NCI-H1694 (cell line): ENCODE results near the gene MYO3A.
"Not testable (repeated sequence)": the region's sequence is repeated elsewhere in the genome, so short reads cannot be mapped to it uniquely, and the experiment has no call there.

Source experiments
- DNase-seq: peaks from one replicate; lab custom pipeline; 2025; lab: John Stamatoyannopoulos, UW

Gene MYO3A

DNA sequence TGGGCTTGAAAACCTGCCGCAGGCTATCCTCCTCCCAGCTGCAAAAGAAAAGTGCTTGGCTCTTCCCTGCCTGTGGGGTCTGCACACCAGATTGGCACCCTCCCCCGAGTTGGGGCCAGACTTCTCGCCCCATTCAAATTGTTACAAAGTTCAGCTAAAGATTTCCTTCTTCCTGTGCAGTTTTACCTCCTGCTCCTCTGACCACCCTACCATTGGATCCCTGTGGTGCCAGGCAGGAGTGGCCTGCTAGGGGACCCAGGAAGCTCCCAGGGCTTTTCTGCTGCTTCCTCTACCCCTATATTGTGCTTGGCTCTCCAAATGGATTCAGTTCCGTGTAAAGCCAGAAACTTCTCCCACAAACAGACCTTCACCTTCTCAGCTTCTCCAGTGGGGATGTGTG is 147.4 kb downstream of the MYO3A start:
- no peak for DNase-seq

DNA sequence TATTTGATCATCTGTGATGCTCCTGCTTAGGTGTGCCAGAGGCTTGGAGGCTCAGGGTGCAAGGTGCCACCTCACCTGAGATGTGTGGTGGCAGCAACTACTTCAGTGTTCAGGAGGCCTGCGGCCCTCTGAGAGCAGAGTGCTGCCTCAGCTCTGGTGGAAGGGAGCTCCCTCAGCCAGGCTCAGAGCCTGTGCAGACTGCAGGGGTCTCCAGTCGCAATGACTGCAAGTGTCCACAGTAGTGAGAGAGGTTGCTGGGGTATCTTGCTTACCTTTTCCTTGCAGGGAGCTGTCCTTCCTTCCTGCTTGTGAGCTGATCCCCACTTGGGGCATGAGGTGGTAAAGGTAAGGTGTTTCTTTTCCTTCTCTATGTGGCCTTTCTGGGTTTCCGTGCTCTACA is 151.5 kb downstream of the MYO3A start:
- DNase-seq = no peak

DNA sequence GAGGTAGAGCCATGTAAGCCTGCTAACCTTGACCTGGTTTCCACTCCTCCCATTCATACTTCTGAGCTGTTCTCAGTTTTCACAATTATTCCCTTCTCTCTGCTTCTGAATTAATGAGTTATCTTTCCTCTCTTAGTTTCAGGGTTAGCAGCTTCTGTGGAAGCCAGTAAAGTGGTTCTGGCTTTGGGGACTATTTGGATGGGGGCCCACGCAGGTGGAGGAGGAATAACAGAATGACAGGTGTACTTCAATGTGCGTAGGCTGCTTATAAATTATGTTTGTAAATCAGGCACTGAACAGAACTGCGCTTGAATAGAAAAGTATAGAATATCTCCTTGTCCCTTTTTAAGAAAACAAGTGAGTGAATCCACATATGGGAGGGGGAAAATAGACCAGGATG is 153.6 kb downstream of the MYO3A start:
- DNase-seq = no peak

DNA sequence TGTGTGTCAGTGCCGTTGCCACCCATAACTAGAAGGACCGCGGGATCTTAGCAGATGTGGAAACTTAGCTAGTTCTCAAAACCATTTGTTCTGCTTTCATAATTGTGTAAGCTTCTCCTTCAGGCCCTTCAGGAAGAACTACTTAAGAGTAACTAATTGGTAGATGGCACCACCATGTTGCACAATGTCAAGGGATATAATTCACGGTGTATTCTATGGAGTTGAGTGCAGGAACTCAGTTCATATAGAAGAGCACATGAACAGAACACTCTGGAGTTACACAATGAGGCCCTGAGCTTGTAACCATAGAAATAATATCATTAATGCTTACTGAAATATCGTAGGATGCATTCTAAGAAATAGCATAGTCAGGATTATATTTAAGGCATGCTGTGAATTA is 156.0 kb downstream of the MYO3A start:
- no peak for DNase-seq

DNA sequence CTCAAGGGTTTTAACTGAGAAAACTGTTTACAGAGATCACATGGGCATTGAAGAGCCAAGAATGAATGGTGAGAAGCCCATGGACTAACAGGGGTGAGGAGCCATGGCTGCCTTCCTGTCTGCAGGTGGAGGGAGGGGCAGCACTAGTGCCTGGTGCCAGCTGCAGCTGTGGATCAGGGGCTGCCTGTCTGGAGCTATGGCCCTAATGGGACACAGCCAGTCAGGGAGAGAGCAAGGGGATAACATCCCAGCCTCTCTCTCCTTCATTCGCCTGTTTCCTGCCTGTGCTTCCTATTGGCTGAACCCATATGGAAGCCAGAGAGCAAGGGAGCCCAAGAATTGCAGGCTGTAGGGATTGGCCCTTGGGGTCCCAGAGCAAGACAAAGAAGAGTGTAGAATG is 156.7 kb downstream of the MYO3A start:
- no peak for DNase-seq

- no peak for DNase-seq
Measured at GRCh38 chr10:26093229-26093628, 159.2 kb downstream of the MYO3A start.

DNA sequence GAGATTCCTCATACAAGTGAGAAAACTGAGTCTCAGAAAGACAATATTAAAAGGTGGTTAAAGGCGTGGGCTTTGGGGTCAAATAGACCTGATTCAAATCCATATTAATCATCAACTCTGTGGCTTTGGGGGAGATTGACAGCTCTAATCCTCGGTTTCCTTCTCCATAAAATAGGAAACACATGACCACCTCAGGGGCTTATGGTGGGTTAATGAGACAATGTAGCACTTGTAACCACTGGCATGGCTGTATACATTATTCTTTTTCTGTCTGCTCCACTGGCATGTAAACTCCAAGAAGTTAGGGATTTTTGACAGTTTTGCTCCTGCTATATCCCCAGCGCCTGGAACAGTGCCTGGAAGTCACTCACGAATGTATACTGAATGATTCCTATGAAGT is 161.8 kb downstream of the MYO3A start:
- no peak for DNase-seq

GRCh38 chr10:26097549-26097948 is 163.5 kb downstream of the MYO3A start:
- not testable (repeated sequence) for DNase-seq

GRCh38 chr10:26112532-26112931 is 178.5 kb downstream of the MYO3A start:
- DNase-seq = no peak

- no peak for DNase-seq
Measured at GRCh38 chr10:26138613-26139012, 204.6 kb downstream of the MYO3A start.

DNA sequence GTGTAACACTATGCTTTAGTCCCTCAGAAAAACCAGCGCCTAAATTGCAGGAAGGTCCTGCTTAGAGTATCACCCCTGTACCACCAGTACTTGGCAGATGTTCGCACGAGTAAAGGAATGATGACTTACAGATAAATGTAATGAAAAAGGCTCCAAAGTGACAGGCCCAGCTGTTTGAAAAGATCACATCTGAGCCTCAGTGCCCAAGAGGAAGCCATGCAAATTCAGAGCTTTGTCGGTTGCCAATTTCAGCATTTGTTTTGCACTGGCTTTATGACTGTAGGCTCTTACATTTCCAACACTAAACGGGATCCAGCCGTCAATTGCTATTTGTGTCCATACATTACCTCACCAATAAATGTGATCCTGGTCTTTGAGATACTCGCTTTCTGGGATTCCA is 222.0 kb downstream of the MYO3A start:
- no peak for DNase-seq

DNA sequence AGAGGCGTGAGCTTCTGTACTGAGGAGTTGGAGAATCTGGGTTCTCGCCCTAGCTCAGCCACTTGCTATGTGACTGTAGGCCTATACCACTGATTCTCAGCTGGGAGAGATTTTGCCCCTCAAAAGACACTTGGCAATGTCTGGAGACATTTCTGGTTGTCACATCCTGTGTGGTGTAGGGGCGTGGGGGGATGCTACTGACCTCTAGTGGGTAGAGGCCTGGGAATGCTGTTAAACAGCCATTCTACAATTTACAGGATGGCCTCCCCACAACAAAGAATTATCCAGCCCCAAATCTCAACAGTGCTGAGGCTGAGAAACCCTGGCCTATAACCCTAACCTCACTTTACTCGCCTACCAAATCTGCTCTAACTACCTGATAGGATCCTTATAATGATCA is 223.7 kb downstream of the MYO3A start:
- no peak for DNase-seq

DNA sequence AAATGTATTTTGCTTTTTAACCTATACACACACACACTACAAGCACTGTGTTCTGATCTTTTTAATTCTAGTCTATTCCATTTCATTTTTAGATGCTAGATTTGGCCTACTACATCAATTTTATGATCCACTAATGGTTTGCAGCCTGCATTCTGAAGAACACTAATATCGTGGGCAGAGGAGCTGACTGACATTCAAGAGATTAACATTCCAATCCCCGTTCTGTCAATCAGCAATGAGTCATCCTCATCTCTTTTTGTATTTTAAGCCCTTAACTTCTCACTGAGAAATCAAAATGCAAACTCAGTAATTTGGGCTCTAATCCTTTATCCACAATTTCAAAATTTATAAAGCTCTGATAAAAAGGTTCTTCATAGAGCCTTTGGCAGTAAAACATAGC is 235.4 kb downstream of the MYO3A start:
- DNase-seq = no peak

DNA sequence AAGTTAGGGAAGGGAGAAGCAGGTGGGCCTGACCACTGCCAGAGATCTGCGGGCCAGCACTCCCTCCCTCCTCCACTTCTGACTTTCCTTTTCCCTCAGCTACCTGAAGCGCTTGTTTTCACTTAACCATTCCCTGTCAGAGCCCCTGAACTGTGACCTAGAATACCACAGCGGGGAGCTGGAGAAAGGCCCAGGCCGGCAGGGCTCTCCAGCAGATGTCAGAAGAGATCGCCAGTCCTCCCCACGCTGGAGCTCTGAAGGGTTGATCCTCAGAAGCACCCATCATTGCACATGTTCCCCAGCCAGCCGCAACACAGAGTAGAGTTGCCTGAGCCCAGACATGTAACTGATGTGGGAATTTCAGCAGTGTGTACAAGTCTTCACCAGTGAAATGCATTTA is 238.1 kb downstream of the MYO3A start:
- DNase-seq = no peak

DNA sequence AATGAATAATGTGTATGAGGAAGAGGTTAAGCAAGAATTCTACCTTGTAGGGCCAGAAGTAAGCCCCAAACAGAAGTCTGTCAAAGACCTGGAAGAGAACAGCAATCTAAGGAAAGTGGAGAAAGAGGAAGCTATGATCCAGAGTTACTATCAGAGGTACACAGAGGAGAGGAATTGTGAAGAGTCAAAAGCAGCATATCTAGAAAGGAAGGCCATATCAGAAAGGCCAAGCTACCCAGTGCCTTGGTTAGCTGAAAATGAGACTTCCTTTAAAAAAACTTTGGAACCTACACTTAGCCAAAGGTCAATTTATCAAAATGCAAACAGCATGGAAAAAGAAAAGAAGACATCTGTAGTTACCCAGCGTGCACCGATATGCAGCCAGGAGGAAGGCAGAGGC is 239.8 kb downstream of the MYO3A start:
- DNase-seq = no peak

DNA sequence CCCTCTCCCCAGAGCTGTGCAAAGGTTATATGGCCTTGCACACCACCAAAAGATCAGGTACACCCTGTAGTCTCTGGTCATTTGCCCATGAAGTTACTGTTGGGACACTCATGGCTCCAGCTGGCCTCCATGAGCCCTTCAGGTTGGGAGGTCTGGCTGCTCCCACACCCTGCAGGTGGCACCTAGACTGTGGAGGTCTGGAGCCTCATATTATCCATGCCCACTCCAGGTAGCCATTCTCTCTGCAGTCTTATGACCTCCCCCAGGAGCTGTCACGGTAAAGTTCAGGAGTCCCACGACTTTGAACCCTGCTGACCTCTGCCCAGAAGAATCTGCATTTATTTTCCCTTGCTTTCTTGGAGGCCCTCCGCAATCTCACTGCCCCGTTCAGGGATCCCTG is 243.3 kb downstream of the MYO3A start:
- no peak for DNase-seq

- no peak for DNase-seq
Measured at GRCh38 chr10:26194275-26194674, 260.2 kb downstream of the MYO3A start.

DNA sequence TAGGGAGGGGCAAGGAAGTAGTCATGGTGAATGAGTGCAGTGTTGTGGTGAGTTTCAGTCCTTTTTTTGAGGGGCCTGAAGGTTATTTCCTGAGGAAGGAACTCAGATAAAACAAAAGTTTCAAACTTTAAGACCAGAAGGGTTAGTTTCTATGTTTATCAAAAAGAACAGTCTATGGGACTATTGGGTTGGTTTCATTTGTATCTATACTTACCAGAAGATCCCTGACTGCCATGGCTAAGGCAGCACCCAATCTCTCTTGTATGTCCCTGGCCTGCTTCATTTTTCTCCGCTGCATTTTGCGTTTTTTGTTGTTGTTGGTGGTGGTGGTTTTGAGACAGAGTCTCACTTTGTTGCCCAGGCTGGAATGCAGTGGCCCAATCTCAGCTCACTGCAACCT is 263.2 kb downstream of the MYO3A start:
- DNase-seq = no peak

DNA sequence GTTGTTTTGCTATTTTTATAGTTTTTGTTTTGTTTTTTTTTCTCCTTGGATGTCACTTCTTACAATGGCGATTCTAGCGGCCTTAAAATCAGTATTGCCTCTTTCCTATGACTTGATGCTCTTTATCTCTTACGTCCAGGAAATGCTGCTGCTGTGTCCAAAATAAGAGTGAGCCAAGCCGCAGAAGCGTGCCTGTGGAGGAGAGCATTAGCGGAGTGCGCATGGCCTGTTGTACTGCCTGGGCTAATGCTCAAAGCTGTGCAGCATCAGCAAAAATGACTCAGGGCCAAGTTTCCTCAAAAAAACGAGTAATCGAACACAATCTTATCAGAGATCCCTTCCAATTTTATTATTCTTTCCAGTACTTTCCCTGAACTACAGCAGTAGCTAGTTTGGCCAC is 264.1 kb downstream of the MYO3A start:
- no peak for DNase-seq

GRCh38 chr10:26199841-26200240 is 265.8 kb downstream of the MYO3A start:
- DNase-seq = no peak

DNA sequence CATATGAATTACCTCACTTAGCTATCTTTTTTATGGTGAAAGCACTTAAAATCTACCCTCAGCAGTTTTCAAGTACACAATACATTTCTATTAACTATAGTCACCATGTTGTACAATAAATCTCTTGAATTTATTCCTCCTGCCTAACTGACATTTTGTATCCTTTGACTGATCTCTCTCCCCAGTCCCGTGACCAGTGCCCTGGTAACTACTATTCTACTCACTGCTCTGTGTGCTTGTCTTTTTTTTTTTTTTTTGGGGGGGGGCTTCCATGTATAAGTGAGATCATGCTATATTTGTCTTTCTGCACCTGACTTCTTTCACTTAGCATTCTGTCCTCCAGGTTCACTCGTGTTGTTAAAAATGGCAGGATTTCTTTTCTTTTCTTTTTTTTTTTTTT is 271.2 kb downstream of the MYO3A start:
- no peak for DNase-seq

GRCh38 chr10:26211781-26212444 is 277.9 kb downstream of the MYO3A start:
- DNase-seq = no peak

GRCh38 chr10:26212511-26212910 is 278.5 kb downstream of the MYO3A start:
- no peak for DNase-seq

GRCh38 chr10:26213157-26213800 is 279.2 kb downstream of the MYO3A start:
- DNase-seq = no peak
